Activated B cell treated with CpG ODN at 0.5 μM for 24 hours (primary cell): ENCODE results near the gene HOXC12. TPM values are rescaled to one million over a fixed set of nuclear protein-coding genes. Genes with fewer than 3 reads are reported as not detected.

Source experiments
- ATAC-seq: fragments of 200-7000 bp; cut with Tn5 transposase; one replicate; pipeline ENCODE4 v1.10.0; 2021; ENCODE audit warnings: low read depth, mild to moderate bottlenecking, moderate library complexity
- CTCF ChIA-PET: fragments of 350-600 bp; sonication (Branson Sonifier 250); formaldehyde crosslinking; loops from one replicate; lab custom pipeline; 2021; ENCODE audit warnings: antibody characterized with exemption; lab: Charles Lee
- POLR2A ChIA-PET: fragments of 350-600 bp; sonication (Branson Sonifier 250); formaldehyde crosslinking; loops from one replicate; lab custom pipeline; 2021; ENCODE audit warnings: antibody characterized with exemption; lab: Charles Lee
- DNase-seq: peaks from one replicate; pipeline ENCODE4 v3.0.0; 2022
- H3K27ac Mint-ChIP-seq: one replicate; pipeline ENCODE4 v1.8.0; 2020; ENCODE audit warnings: mixed read lengths
- H3K27me3 Mint-ChIP-seq: one replicate; pipeline ENCODE4 v1.8.0; 2021; ENCODE audit warnings: mixed read lengths
- H3K36me3 Mint-ChIP-seq: one replicate; pipeline ENCODE4 v1.8.0; 2021; ENCODE audit warnings: low read depth, mixed read lengths
- H3K4me1 Mint-ChIP-seq: one replicate; pipeline ENCODE4 v1.8.0; 2021; ENCODE audit warnings: mixed read lengths
- H3K4me3 Mint-ChIP-seq: one replicate; pipeline ENCODE4 v1.8.0; 2020; ENCODE audit warnings: mild to moderate bottlenecking, mixed read lengths
- H3K9me3 Mint-ChIP-seq: one replicate; pipeline ENCODE4 v1.8.0; 2020; ENCODE audit warnings: mixed read lengths
- CTCF ChIP-seq: fragments of 200-600 bp; IDR thresholded peaks from one replicate; pipeline ENCODE4 v1.8.0; 2022; ENCODE audit warnings: antibody characterized with exemption, mild to moderate bottlenecking
- intact Hi-C: fragments of 100-400 bp; cut with micrococcal nuclease; formaldehyde crosslinking; loops from one replicate; pipeline ENCODE4 v1.15.1; 2024
- total RNA-seq: library from RNA; stranded (reverse); gene quantifications from 2 replicates; pipeline ENCODE4 v1.2.3, GENCODE V29; 2022

Gene HOXC12
- total RNA-seq, 1 donor from 2014 or later: not detected

- Mint-ChIP-seq H3K4me1 (peaks cover 17% of the 10 kb centered on the region), H3K27me3 (peaks cover 82% of the 10 kb centered on the region), H3K4me3 (no peak overlapping the region), H3K27ac (no peak overlapping the region), H3K36me3 (no peaks in the 10 kb centered on the region), H3K9me3 (no peaks in the 10 kb centered on the region)
- TF ChIP-seq CTCF: no peak
- ChIA-PET CTCF (no interaction called here), POLR2A (no interaction called here)
- no peak for ATAC-seq
- no peak for DNase-seq
- intact Hi-C loops: no loop called here
Observed at GRCh38 chr12:53981634-53982565, 27.2 kb downstream of the HOXC12 start.

- no peak for ATAC-seq
- intact Hi-C loops: no loop called here
- TF ChIP-seq CTCF: no peak
- Mint-ChIP-seq H3K4me1 (peaks cover 17% of the 10 kb centered on the region), H3K4me3 (no peak overlapping the region), H3K36me3 (no peaks in the 10 kb centered on the region), H3K9me3 (no peaks in the 10 kb centered on the region), H3K27me3 (peaks cover 85% of the 10 kb centered on the region), H3K27ac (peak overlapping the region; percentile 35)
- ChIA-PET POLR2A (no interaction called here), CTCF (no interaction called here)
- no peak for DNase-seq
Observed at GRCh38 chr12:53982648-53983567, 28.2 kb downstream of the HOXC12 start.

GRCh38 chr12:53983568-53983949 is 28.9 kb downstream of the HOXC12 start:
- no peaks in the 10 kb centered on the region for H3K36me3 Mint-ChIP-seq
- H3K4me1 Mint-ChIP-seq: peaks cover 17% of the 10 kb centered on the region
- CTCF ChIA-PET: no interaction called here
- peaks cover 86% of the 10 kb centered on the region for H3K27me3 Mint-ChIP-seq
- ATAC-seq (no peak), DNase-seq (no peak)
- H3K4me3 Mint-ChIP-seq: no peak overlapping the region
- H3K9me3 Mint-ChIP-seq: no peaks in the 10 kb centered on the region
- POLR2A ChIA-PET: interaction anchor here (0.9 kb wide), 1 partner anchor 70 kb away, joined by 6 read pairs; the partner anchor contains the start of gene HOXC4
- H3K27ac Mint-ChIP-seq: peak overlapping the region; percentile 35
- intact Hi-C loops: no loop called here
- TF ChIP-seq CTCF: no peak

GRCh38 chr12:53983950-53984572 is 29.4 kb downstream of the HOXC12 start:
- no peak for DNase-seq
- Mint-ChIP-seq H3K27ac (no peak overlapping the region), H3K9me3 (no peaks in the 10 kb centered on the region), H3K27me3 (peaks cover 86% of the 10 kb centered on the region), H3K4me3 (no peak overlapping the region), H3K36me3 (no peaks in the 10 kb centered on the region), H3K4me1 (peaks cover 19% of the 10 kb centered on the region)
- CTCF ChIA-PET: no interaction called here
- no peak for ATAC-seq
- no peak for TF ChIP-seq CTCF
- intact Hi-C loops: no loop called here
- POLR2A ChIA-PET: interaction anchor here (0.9 to 1.3 kb wide), 2 partner anchors 33 to 69 kb away, joined by 6 read pairs; partner anchors contain the start of gene HOXC4
